Endothelial cell of umbilical vein (primary cell): Measurements from ENCODE around the gene HIP1R. TPM values are rescaled to one million over a fixed set of nuclear protein-coding genes. Genes with fewer than 3 reads are reported as not detected.

Experiments used
- BruUV-seq: library from RNA; stranded (reverse); fragments of 400-500 nt; replicated peaks from 2 replicates; lab custom pipeline; 2021; lab: Mats Ljungman, UMichigan
- CTCF ChIA-PET: fragments of 300-600, 350-600 bp; sonication (Branson Sonifier 250); formaldehyde crosslinking; loops from one replicate; lab custom pipeline; 2021; ENCODE audit warnings: antibody characterized with exemption, inconsistent platforms; lab: Charles Lee
- POLR2A ChIA-PET: fragments of 300-600, 350-600 bp; sonication (Branson Sonifier 250); formaldehyde crosslinking; loops from one replicate; lab custom pipeline; 2021; ENCODE audit warnings: antibody characterized with exemption, inconsistent platforms; lab: Charles Lee
- DNase-seq: peaks from one replicate; pipeline ENCODE4 v3.0.0-alpha.2; 2011; ENCODE audit warnings: low read depth, low spot score
- FAIRE-seq: peaks from 2 replicates; lab custom pipeline; 2011; peaks lifted over from hg19 to GRCh38; lab: Jason Lieb, UNC
- H2AFZ ChIP-seq: 2 replicates; pipeline ENCODE4 v1.6.0; 2012; ENCODE audit warnings: low read depth, low read length, control low read depth, inconsistent platforms
- H3K27ac ChIP-seq: 2 replicates; pipeline ENCODE4 v1.5.1; 2011; ENCODE audit warnings: low read depth, mild to moderate bottlenecking, control low read depth, low read length, moderate library complexity; ENCODE audit not compliant: insufficient read depth
- H3K27me3 ChIP-seq, 2 experiments: 2 replicates each; pipeline versions ENCODE4 v1.6.0 to v1.6.1; 2011; ENCODE audit warnings: low read length in 2 of 2, mixed read lengths in 1 of 2; ENCODE audit not compliant: control insufficient read depth in 2 of 2, insufficient read depth in 2 of 2
- H3K36me3 ChIP-seq, 2 experiments: 2 replicates in 1 of 2; 3 replicates in 1 of 2; pipeline ENCODE4 v1.5.1; 2011; ENCODE audit warnings: low read length in 2 of 2, mild to moderate bottlenecking in 1 of 2, moderate library complexity in 1 of 2; ENCODE audit not compliant: control insufficient read depth in 2 of 2, insufficient read depth in 2 of 2; ENCODE audit errors: extremely low read depth in 1 of 2
- H3K4me1 ChIP-seq: 3 replicates; pipeline ENCODE4 v1.5.1; 2011; ENCODE audit warnings: mild to moderate bottlenecking, low read length; ENCODE audit not compliant: control insufficient read depth, insufficient read depth; ENCODE audit errors: extremely low read depth
- H3K4me2 ChIP-seq: 2 replicates; pipeline ENCODE4 v1.6.1; 2011; ENCODE audit warnings: low read length, control low read depth, mixed read lengths; ENCODE audit not compliant: insufficient read depth
- H3K4me3 ChIP-seq, 3 experiments: fragments of 200-600 bp in 1 of 3; sonication (generic), shearing (Covaris generic) in 1 of 3; replicated peaks in 1 of 3; 2 replicates each; pipeline ENCODE4 v1.5.1; 2011 to 2016; ENCODE audit warnings: control low read depth in 3 of 3, low read length in 3 of 3, mild to moderate bottlenecking in 2 of 3, inconsistent platforms in 1 of 3, low read depth in 1 of 3, moderate library complexity in 1 of 3; ENCODE audit not compliant: insufficient read depth in 1 of 3
- H3K79me2 ChIP-seq: 2 replicates; pipeline ENCODE4 v1.6.0; 2012; ENCODE audit warnings: low read length, inconsistent platforms; ENCODE audit not compliant: control insufficient read depth, insufficient read depth
- H3K9ac ChIP-seq: replicated peaks from 2 replicates; pipeline ENCODE3; 2011; ENCODE audit warnings: low read length, control low read depth; ENCODE audit not compliant: insufficient read depth; ENCODE audit errors: extremely low read depth
- H3K9me1 ChIP-seq: replicated peaks from 3 replicates; pipeline ENCODE4 v1.6.0; 2011; ENCODE audit warnings: mild to moderate bottlenecking, low read length; ENCODE audit not compliant: control insufficient read depth, insufficient read depth; ENCODE audit errors: extremely low read depth
- H3K9me3 ChIP-seq: replicated peaks from 2 replicates; pipeline ENCODE4 v1.5.1; 2012; ENCODE audit warnings: low read length, inconsistent platforms; ENCODE audit not compliant: control insufficient read depth, insufficient read depth
- H4K20me1 ChIP-seq: replicated peaks from 2 replicates; pipeline ENCODE3; 2011; ENCODE audit warnings: mild to moderate bottlenecking, low read length; ENCODE audit not compliant: control insufficient read depth, insufficient read depth; ENCODE audit errors: extremely low read depth
- CTCF ChIP-seq, 2 donors: IDR thresholded peaks; 1 replicate in 1 of 2; 2 replicates in 1 of 2; pipeline ENCODE4 v1.5.1; 2011; ENCODE audit warnings: low read length in 2 of 2, mild to moderate bottlenecking in 2 of 2, moderate library complexity in 2 of 2, control low read depth in 1 of 2, inconsistent platforms in 1 of 2, low read depth in 1 of 2; ENCODE audit not compliant: insufficient read depth in 1 of 2; ENCODE audit errors: extremely low read depth in 1 of 2
- EZH2 ChIP-seq: IDR thresholded peaks from 2 replicates; pipeline ENCODE4 v1.6.1; 2012; ENCODE audit warnings: borderline replicate concordance, low read depth, mild to moderate bottlenecking, moderate library complexity, low read length, inconsistent platforms; ENCODE audit not compliant: severe bottlenecking
- FOS ChIP-seq: IDR thresholded peaks from 2 replicates; pipeline ENCODE4 v1.6.1; 2011; ENCODE audit warnings: mild to moderate bottlenecking, low read length, moderate library complexity, borderline replicate concordance; ENCODE audit not compliant: insufficient read depth
- GATA2 ChIP-seq: IDR thresholded peaks from 2 replicates; pipeline ENCODE4 v1.7.0; 2011; ENCODE audit warnings: low read depth, mild to moderate bottlenecking, moderate library complexity, mixed read lengths, low read length; ENCODE audit not compliant: insufficient read length, insufficient read depth
- JUN ChIP-seq: IDR thresholded peaks from 2 replicates; pipeline ENCODE4 v1.6.1; 2011; ENCODE audit warnings: borderline replicate concordance, low read depth; ENCODE audit not compliant: insufficient read length, insufficient read depth
- MAX ChIP-seq: IDR thresholded peaks from 2 replicates; pipeline ENCODE4 v1.6.1; 2011; ENCODE audit not compliant: insufficient read depth, insufficient read length
- MYC ChIP-seq: IDR thresholded peaks from one replicate; pipeline ENCODE4 v1.6.1; 2011; ENCODE audit warnings: mild to moderate bottlenecking, low read depth, low read length
- POLR2A ChIP-seq: IDR thresholded peaks from 2 replicates; pipeline ENCODE4 v1.6.1; 2012; ENCODE audit warnings: low read depth, mild to moderate bottlenecking, control low read depth, low read length
- POLR2AphosphoS5 ChIP-seq: IDR thresholded peaks from 2 replicates; pipeline ENCODE4 v1.6.1; 2012; ENCODE audit warnings: low read depth, mild to moderate bottlenecking, control low read depth, low read length, moderate library complexity; ENCODE audit not compliant: insufficient read depth
- dilution Hi-C: fragments of 300-500 bp; cut with MboI; formaldehyde crosslinking; loops from one replicate; pipeline ENCODE4 v1.15.0; 2019; ENCODE audit warnings: low sequenced_read_pairs; ENCODE audit not compliant: extremely low pct_ligation_motif_present
- intact Hi-C: fragments of 100-400 bp; cut with micrococcal nuclease; formaldehyde crosslinking; loops from one replicate; pipeline ENCODE4 v1.10.0; 2022
- polyA plus RNA-seq, 4 experiments: library from polyadenylated mRNA; depleted of rRNA in 3 of 4; stranded (reverse) in 3 of 4; unstranded in 1 of 4; fragments of >200 nt; gene quantifications; 2 replicates each; pipeline versions ENCODE4 v1.2.1 to v1.2.3, GENCODE V29; 2011 to 2012; ENCODE audit warnings: missing spikeins in 1 of 4
- total RNA-seq: library from RNA; stranded (reverse); gene quantifications from 2 replicates; pipeline ENCODE4 v1.2.3, GENCODE V29; 2021

Gene HIP1R
- total and polyA plus RNA-seq, 2 donors (not counting 3 experiments of a cell fraction or from before 2014, with no cell fraction given) = 111 to 122 TPM

GRCh38 chr12:122882908-122883558, 47.8 kb downstream of the HIP1R start:
- POLR2A ChIA-PET = interaction anchor here (1.0 to 1.2 kb wide), 2 partner anchors 12 to 15 kb away, joined by 3 read pairs; no protein-coding TSS in a partner anchor
- DNase-seq (peak; percentile 76), FAIRE-seq (no peak)
- Histone ChIP-seq H3K36me3 (no peaks in the 10 kb centered on the region), H3K4me2 (no peak overlapping the region), H4K20me1 (no peaks in the 10 kb centered on the region), H3K27me3 (no peaks in the 10 kb centered on the region), H3K79me2 (peaks cover 92% of the 10 kb centered on the region), H3K4me3 (no peak overlapping the region), H3K9me1 (no peaks in the 10 kb centered on the region), H2AFZ (no peak overlapping the region), H3K9me3 (no peaks in the 10 kb centered on the region), H3K4me1 (peaks cover 40% of the 10 kb centered on the region), H3K27ac (no peak overlapping the region), H3K9ac (peak overlapping the region; percentile 14)
- CTCF ChIA-PET = interaction anchor here (0.6 to 2.6 kb wide), 7 partner anchors 9 to 34 kb away, joined by 3 to 15 read pairs (median 6); no protein-coding TSS in a partner anchor
- dilution Hi-C loops = no loop called here
- no peak for TF ChIP-seq POLR2AphosphoS5
- TF ChIP-seq MYC = no peak
- TF ChIP-seq CTCF (IDR thresholded peaks at IDR 0.05; ENCODE audit: extremely low read depth in 1 of 2, insufficient read depth in 1 of 2, low read depth in 1 of 2, low read length in 2 of 2) = no peak
- no peak for TF ChIP-seq MAX
- no peak for TF ChIP-seq FOS
- TF ChIP-seq EZH2 = no peak
- no peak for TF ChIP-seq JUN
- TF ChIP-seq GATA2 = no peak
- TF ChIP-seq POLR2A = no peak
- no TSS peak for BruUV-seq
- intact Hi-C loops = no loop called here
